Colonic mucosa (tissue), 4 donors: ENCODE measurements around the gene EDIL3. TPM values are rescaled to one million over a fixed set of nuclear protein-coding genes. Genes with fewer than 3 reads are reported as not detected.

Experiments used
- DNase-seq: peaks from one replicate; pipeline ENCODE4 v3.0.0-alpha.2; 2020
- H3K27ac ChIP-seq: fragments of 200-600 bp; one replicate; pipeline ENCODE4 v1.8.0; 2021
- H3K27me3 ChIP-seq: fragments of 200-600 bp; one replicate; pipeline ENCODE4 v1.8.0; 2021
- H3K36me3 ChIP-seq: fragments of 200-600 bp; one replicate; pipeline ENCODE4 v1.8.0; 2021
- H3K4me1 ChIP-seq: fragments of 200-600 bp; one replicate; pipeline ENCODE4 v1.8.0; 2021; ENCODE audit warnings: mild to moderate bottlenecking
- H3K4me3 ChIP-seq: fragments of 200-600 bp; one replicate; pipeline ENCODE4 v1.8.0; 2021
- H3K9ac ChIP-seq, 2 donors: one replicate each; pipeline ENCODE4 v1.7.0; 2013; ENCODE audit warnings: control low read depth in 2 of 2, low read depth in 2 of 2, low read length in 2 of 2
- H3K9me3 ChIP-seq: fragments of 200-600 bp; one replicate; pipeline ENCODE4 v1.8.0; 2021
- CTCF ChIP-seq: fragments of 200-600 bp; IDR thresholded peaks from one replicate; pipeline ENCODE4 v1.8.0; 2022; ENCODE audit warnings: antibody characterized with exemption, mild to moderate bottlenecking
- intact Hi-C: fragments of 100-400 bp; cut with DNase I; formaldehyde crosslinking; loops from one replicate; pipeline ENCODE4 v1.14.1; 2022
- total RNA-seq, 2 donors: library from RNA; stranded (reverse); fragmentation: NEBNext Ultra II Directional in 1 of 2; extraction: Animal tissue kit (Norgen Biotek cat#: 25700) in 1 of 2; gene quantifications; one replicate each; pipeline ENCODE4 v1.2.1, GENCODE V29; 2021
- donor health status: healthy.
- donor health status: DM: no; HTN: no; CAD: no.
- donor health status: DM: no; HTN: no; CAD: no.

EDIL3 gene
- total RNA-seq, 2 donors from 2014 or later: 23.6 to 27.5 TPM

- Histone ChIP-seq H3K36me3 (no peaks in the 10 kb centered on the region), H3K9ac (peak overlapping the region; percentile 51 to 68), H3K4me1 (no peaks in the 10 kb centered on the region), H3K27ac (peak overlapping the region; percentile 84), H3K4me3 (peak overlapping the region; percentile 58), H3K9me3 (no peaks in the 10 kb centered on the region), H3K27me3 (no peaks in the 10 kb centered on the region)
- peak; percentile 79 for DNase-seq
- TF ChIP-seq CTCF: no peak
- intact Hi-C loops: loop anchor here (5.0 kb wide), 1 partner anchor 660 kb away; the partner anchor contains the start of gene HAPLN1
Measured at GRCh38 chr5:84382363-84383295, 2.1 kb downstream of the EDIL3 start.

DNA sequence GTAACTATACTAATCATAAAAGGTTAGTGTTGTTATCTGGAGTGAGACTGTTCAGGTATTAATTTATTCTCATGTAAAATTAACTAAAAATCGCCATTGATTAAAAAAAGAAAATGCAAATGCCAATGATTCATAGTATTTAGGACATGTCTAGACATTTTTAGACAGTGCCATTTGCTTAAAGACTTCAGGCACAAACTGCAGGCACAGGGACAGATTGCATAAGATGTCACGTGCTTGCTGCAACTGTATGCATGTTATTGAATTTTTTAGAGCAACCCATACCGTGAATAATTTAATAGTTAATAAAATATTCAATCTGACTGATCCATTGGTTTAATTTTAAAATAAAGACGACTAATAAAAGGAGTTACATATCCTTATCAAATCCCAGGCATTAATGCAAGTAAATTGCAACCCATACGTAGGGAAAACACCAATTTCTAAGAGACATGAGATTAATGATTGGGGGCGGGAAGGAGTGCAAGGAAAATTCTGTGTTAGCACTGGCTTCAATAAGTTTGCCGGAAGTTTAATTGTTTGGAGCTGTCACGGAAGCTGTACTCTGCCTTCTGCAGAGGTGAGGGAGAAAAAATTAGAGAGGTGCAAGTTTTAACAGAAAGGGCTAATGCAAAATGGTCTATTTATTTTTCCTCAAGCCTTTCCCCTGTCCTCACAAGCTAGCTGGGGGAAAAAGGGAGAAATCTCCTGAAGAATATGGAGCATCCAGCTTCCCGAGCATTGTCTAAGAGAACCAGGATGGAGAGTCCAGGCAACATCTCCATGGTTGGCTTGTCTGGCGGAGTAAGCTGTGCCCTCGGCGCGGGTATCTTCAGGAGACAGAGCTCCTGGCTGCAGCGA lies 2.9 kb downstream of the EDIL3 start:
- peak; percentile 35 for DNase-seq
- intact Hi-C loops: loop anchor here (5.0 kb wide), 1 partner anchor 659 kb away; the partner anchor contains the start of gene HAPLN1
- no peaks in the 10 kb centered on the region for H3K27me3 ChIP-seq
- TF ChIP-seq CTCF: no peak
- no peaks in the 10 kb centered on the region for H3K36me3 ChIP-seq
- H3K4me1 ChIP-seq: no peaks in the 10 kb centered on the region
- H3K27ac ChIP-seq: peak overlapping the region; percentile 84
- H3K4me3 ChIP-seq: peak overlapping the region; percentile 58
- H3K9me3 ChIP-seq: no peaks in the 10 kb centered on the region
- H3K9ac ChIP-seq: peak overlapping the region; percentile 51 to 68

GRCh38 chr5:84379749-84380148 lies 4.9 kb downstream of the EDIL3 start:
- TF ChIP-seq CTCF: no peak
- Histone ChIP-seq H3K9me3 (no peaks in the 10 kb centered on the region), H3K4me1 (no peaks in the 10 kb centered on the region), H3K4me3 (no peak overlapping the region), H3K27ac (no peak overlapping the region), H3K9ac (no peak overlapping the region), H3K36me3 (no peaks in the 10 kb centered on the region), H3K27me3 (no peaks in the 10 kb centered on the region)
- DNase-seq: no peak
- intact Hi-C loops: loop anchor here (5.0 kb wide), 1 partner anchor 657 kb away; the partner anchor contains the start of gene HAPLN1

DNA sequence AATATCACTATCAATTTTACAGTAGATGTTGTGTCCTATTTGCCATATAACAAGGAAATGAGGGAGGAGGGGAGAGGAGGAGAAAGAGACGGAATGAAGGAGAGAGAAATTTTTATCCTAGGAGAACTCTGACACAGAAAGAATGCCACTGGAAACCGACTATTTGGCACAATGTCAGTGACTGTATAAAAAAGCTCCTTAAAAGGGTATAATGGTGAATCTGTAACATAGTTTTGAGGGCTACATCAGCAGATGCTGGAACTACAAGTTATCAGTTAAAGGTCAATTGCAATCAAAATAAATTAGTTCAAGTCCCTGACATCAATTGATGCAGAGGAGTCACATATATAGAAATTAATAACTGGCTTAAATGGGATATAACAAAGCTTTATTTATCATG lies 5.7 kb downstream of the EDIL3 start:
- Histone ChIP-seq H3K36me3 (no peaks in the 10 kb centered on the region), H3K9ac (no peak overlapping the region), H3K27ac (no peak overlapping the region), H3K4me3 (no peak overlapping the region), H3K9me3 (no peaks in the 10 kb centered on the region), H3K4me1 (no peaks in the 10 kb centered on the region), H3K27me3 (no peaks in the 10 kb centered on the region)
- no peak for TF ChIP-seq CTCF
- DNase-seq: no peak
- intact Hi-C loops: no loop called here

DNA sequence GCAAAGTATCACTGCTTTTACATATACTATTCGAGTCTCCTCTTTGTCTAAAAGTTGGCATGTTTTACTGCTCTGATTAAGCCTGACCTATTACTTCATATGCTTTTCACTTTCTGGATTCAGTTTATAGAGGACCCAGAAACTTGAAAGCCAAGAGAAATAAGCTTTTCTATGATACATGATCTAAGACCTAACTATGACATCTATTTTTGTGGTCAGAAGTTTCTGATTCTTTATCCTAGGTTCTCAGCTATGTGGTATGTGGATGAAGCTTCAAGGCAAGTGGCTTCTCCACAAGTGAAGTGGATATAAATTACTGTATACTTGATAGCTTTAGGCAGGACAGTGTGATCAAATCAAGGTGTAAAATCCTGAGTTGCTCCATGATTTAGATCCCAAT lies 6.3 kb downstream of the EDIL3 start:
- DNase-seq: no peak
- intact Hi-C loops: no loop called here
- TF ChIP-seq CTCF: no peak
- no peaks in the 10 kb centered on the region for H3K9me3 ChIP-seq
- H3K4me3 ChIP-seq: no peak overlapping the region
- no peaks in the 10 kb centered on the region for H3K36me3 ChIP-seq
- H3K27me3 ChIP-seq: no peaks in the 10 kb centered on the region
- no peak overlapping the region for H3K27ac ChIP-seq
- H3K4me1 ChIP-seq: no peaks in the 10 kb centered on the region
- H3K9ac ChIP-seq: no peak overlapping the region
